Stimulated activated CD4-positive, alpha-beta T cell treated with anti-CD3 and anti-CD28 coated beads, Interleukin-2, amount 100 ng/mL, for 48 hours (primary cell): ENCODE measurements around the gene FAM180A.
"Not testable (repeated sequence)": the region's sequence is repeated elsewhere in the genome, so short reads cannot be mapped to it uniquely, and the experiment has no call there.

ENCODE experiments used
- DNase-seq, 2 donors: peaks; one replicate each; pipeline ENCODE4 v3.0.0-alpha.2; 2020

Gene FAM180A

DNA sequence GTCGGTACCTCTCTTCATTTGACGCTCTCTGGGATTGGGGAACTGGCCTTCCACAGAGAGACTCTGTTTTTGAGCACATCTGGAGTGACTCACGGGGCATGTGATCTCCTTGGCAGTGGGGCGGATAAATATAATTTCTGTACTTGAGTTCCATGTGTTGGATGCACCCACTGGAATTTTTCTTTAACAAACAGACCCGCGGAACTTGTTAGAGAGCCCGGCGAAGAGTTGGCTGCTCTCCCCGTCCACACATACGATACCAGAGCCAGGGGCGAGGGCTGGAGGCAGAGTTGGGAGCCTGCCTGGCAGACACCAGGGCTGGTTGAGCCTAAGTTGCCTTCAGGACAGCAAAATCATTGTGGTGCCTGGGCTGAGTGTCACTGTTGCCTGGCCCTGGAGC is at the start of gene FAM180A:
FAM180A (minus strand) TSS at position 44 of the 400 bp plus-strand sequence. CDS start 233 bp downstream, outside the sequence.
- DNase-seq, result no peak

GRCh38 chr7:135798095-135798494 is 49.5 kb upstream of the FAM180A start:
- DNase-seq, result no peak

- no peak for DNase-seq
These were observed 47.4 kb upstream of the FAM180A start for GRCh38 chr7:135795846-135796570.

GRCh38 chr7:135793841-135794240 is 45.2 kb upstream of the FAM180A start:
- DNase-seq, result no peak

DNA sequence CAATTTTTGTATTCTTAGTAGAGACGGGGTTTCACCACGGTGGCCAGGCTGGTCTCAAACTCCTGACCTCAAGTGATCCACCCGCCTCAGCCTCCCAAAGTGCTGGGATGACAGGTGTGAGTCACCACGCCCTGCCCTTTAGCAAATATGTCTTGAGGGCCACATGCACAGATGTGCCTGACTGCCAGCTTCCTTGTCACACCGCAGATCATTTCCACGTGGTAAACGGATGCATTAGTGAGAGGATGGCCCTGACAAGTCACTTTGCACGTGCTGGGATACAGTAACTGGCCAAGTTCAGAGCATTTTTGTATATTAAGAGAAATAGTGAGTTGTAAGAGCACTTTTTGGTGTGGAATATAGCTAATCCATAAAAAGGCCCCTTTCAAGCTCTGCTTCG is 44.3 kb upstream of the FAM180A start:
- DNase-seq, result no peak

GRCh38 chr7:135792363-135792668 is 43.7 kb upstream of the FAM180A start:
- no peak for DNase-seq

GRCh38 chr7:135791543-135792362 is 43.1 kb upstream of the FAM180A start:
- no peak for DNase-seq

DNA sequence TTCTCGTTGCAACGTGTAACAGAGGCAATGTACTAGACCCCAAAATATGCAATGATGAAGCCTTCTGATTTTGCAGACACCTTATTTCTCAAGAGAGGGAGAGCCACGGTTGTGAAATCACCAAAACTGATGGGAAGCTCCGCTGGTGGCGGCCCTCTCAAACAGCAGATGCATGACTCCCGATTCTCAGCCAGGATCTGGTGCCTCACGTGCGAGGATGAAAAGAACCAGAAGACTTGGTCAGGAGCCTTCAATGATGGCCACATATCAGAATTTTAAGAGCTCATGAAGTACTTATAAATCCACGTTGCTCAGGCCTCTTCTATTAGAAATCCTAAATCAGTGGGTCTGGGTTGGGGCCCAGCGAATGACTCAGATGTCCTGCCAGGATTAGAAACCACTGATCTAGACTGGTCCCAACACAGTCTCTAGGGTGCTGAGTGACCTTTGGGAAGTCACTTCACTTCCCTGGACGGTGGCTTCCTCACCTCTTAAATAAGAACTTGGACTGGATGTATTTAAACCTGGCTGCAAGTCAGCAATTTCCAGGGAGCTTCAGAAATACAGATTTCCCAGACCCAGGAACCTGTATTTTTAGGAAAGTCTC is 41.9 kb upstream of the FAM180A start:
- no peak for DNase-seq

DNA sequence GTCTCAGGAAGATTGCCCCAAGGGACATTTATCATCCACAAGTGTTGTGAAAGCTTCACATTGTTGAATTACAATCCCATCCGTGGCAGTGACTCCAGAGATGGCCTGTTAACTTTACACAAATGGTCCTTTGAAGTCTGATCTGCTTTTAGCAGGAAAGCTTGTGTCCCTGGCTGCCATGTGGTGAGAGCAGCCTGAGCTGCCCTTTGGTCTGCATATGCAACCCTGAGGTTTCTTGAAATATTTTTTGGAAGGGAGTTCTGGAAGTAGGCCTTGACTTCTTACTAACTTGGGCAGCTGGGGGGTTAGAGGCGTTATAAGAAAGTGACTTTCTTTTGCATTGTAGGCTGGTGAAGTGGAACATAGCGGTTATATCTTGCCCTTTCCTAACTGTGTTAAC is 41.3 kb upstream of the FAM180A start:
- DNase-seq, result no peak

DNA sequence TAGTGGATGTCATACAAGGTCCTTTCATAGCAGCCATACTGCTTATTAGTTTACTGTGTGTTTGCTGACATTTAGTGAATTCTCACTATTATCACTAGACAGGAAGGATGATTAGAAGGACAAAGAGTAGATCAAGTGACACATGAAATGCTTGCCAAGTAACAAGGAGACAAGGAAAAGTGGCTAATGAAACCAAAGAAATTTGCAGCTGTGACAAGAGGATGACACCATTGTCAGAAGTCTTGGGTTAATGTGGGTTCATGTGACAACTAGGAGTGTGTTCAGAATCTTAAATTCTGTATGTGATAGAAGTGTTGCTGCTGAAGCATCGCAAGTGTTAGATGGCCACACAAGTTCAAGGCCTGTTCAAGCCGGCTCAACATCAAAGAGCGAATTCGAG is 40.8 kb upstream of the FAM180A start:
- no peak for DNase-seq

- DNase-seq, result no peak
These were observed 38.3 kb upstream of the FAM180A start for GRCh38 chr7:135786911-135787310.

- DNase-seq, result no peak
These were observed 36.5 kb upstream of the FAM180A start for GRCh38 chr7:135785065-135785464.

DNA sequence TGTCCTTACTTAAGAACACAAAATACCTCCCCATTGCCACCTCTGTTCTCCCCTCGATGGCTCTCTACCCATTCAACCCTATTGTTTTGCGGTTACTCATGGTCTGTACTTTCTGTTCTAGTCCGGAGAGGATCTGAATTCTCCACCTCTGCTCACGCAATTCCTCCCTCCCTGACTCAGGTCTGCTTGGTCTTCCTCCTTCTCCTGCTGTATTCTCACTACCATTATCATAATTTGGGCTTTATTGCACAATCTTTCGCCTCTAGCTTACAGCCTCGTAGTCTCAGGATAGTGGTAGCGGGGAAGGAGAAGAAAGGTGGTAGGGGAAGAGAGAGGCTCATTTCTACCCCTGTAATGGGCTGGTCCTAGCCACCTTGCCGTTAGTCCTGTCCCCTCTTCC is 35.4 kb upstream of the FAM180A start:
- DNase-seq, result no peak

DNA sequence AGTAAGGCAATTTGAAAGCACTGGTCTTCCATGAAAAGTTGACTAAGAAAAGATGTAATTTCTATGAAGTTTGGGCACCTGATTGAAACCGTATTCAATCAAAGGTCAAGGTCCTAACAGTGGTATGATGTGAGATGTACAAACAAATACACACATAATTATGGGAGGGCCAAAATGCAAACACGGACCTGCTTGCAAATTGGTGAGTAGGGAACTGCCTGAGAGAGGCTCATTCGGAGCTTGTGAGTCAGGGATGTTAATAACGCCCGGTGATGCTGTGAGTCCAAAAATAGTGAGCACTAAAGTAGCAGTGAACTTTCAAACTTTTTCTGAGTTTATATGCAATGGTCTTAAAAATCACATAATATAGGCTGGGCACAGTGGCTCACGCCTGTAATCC is 34.2 kb upstream of the FAM180A start:
- no peak for DNase-seq

DNA sequence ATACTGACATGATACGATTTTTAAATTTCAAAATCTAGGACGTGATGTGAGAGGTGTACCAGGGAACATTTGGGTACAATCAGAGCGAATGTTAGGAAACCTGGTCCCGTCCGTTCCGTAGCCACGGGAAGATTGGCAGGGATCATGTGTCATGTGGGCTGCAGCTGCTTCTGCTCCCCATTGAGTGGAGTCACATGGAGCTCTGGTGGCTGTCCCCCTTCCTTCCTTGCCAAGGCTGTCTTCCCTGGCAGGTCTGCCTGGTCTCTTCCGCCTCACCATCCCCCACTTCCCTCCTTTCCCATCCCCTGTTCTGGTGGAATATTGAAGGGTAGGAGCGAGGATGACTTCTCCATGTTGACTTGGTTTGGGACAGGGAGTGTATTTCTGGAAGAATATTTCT is 33.8 kb upstream of the FAM180A start:
- DNase-seq, result no peak

DNA sequence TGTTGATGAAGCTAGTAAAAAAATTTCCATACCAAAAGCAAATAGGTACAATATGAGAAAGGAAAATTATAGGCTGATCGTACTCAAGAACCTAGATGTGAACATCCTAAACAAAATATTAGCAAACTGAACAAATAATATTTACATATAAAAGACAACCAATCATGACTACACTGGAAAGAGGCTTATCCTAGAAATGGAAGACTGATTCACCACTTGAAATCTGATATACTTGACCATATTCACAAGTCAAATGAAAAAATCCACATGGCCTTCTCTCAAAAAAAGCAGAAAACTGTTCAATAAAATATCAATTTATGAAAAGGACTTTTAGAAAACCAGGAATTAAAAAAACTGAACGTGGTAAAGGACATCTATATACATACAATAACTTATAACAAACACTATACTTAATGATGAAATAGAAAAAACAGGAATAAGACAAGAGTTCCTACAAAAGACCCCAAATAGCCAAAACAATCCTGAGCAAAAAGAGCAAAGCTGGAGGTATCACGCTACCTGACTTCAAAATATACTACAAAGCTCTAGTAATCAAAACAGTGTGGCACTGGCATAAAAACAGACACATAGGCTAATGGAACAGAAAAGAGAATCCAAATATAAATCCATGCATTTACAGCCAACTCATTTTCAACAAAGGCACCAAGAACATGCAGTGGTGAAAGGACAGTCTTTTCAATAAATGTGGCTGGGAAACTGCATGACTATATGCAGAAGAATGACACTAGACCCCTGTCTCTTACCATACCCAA is 29.2 kb upstream of the FAM180A start:
- no peak for DNase-seq

DNA sequence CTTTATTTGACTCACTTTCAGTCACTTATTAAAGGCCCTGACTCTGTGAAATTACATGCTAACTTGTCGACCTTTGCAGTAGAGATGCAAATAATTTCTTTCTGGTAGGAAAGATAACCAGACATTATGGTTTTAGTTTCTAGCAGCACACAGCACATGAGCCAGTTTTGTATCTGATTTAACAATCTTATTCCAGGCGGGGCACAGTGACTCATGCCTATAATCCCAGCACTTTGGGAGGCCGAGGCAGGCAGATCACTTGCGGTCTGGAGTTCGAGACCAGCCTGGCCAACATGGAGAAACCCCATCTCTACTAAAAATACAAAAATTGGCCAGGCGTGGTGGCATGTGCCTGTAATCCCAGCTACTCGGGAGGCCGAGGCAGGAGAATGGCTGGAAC is 27.3 kb upstream of the FAM180A start:
- not testable (repeated sequence) for DNase-seq

DNA sequence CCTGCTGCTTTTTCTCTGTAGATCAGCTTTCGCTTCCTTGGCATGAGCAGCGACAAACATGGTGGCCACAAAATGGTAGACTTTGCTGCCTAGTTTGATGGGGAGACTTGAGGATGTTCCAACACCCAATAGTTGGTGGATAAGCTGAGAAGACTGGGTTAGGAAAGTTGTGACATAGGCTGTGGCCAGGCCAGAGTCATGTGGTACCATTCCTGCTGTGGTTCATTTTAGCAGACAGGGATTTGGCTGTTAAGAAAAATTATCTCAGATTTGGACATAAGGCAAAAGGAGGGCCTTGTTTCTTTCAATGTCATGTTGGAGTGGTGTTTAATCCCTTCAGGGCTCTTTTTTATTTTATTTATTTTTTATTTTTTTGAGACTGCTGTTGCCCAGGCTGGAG is 26.6 kb upstream of the FAM180A start:
- no peak for DNase-seq

GRCh38 chr7:135774284-135774683 is 25.7 kb upstream of the FAM180A start:
- DNase-seq, result no peak

DNA sequence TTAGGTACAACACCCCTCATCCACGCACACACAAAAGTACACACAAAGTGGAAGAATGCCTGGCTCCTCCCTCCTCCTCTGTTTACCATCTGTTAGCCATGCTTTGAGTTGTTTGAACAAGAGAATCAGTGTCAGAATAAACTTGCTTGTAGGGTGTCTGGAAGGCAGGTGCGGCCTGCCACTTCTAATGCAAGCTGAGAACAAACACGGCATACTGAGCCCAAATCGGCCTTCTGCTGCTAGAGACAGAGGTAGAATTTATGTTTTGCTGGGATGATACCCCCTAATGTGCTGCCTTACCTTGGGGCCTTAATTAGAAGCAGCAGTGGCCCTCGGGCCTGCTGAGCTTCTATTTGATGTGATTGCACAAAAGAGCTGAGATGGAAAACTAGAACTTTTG is 24.9 kb upstream of the FAM180A start:
- DNase-seq, result no peak

- no peak for DNase-seq
These were observed 24.1 kb upstream of the FAM180A start for GRCh38 chr7:135772639-135773222.

DNA sequence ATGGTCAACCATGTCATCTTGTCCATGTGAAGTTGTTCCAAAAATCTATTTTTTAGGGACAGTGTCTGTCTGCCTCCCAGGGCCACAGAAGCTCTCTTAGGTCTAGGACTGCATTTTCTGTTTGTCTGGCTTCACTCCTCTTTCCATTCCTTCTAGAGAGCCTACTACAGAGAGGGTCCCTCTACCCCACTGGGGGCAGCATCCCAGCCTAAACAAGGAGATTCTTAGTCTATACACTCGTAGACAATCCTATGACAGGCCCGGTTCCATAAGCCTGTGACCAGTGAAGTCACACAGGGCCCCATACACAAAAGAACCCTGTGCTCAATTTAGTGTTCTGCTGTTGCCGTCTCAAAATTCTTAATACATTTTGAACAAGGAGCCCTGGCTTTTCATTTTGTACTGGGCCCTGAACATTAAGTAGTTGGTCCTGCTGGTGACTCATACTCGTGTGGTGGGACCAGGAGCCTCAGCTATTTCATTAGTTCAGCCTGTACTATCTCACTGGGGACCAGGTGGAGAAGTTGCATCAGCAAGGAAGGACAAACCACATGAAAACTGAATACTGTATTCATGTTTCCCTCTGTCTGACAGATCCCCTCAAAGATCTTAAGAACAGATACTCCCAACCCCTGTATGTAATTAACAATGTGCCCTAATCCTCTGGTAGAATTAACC is 23.5 kb upstream of the FAM180A start:
- DNase-seq, result no peak
